HL-60 (cell line): ENCODE data around the gene IMMP2L.

Experiments used
- DNase-seq, 2 experiments: peaks; one replicate each; pipeline ENCODE4 v3.0.0-alpha.2; 2010 to 2020; ENCODE audit warnings: low read depth in 1 of 2, low spot score in 1 of 2
- H3K27ac ChIP-seq: fragments of 250-450 bp; sonication (Bioruptor Pico); replicated peaks from 2 replicates; pipeline ENCODE4 v1.5.1; 2020; ENCODE audit warnings: mild to moderate bottlenecking, moderate library complexity
- H3K27me3 ChIP-seq: fragments of 250-450 bp; sonication (Bioruptor Pico); 2 replicates; pipeline ENCODE4 v1.5.1; 2021; ENCODE audit warnings: mild to moderate bottlenecking, moderate library complexity; ENCODE audit not compliant: insufficient read depth, poor library complexity, severe bottlenecking
- H3K4me3 ChIP-seq: replicated peaks from 2 replicates; pipeline ENCODE4 v1.5.1; 2011; ENCODE audit warnings: mild to moderate bottlenecking, control low read depth, low read length; ENCODE audit not compliant: insufficient read depth
- CTCF ChIP-seq: IDR thresholded peaks from one replicate; pipeline ENCODE4 v1.5.1; 2011; ENCODE audit warnings: low read length, control low read depth, inconsistent platforms; ENCODE audit not compliant: insufficient read depth
- GABPA ChIP-seq: IDR thresholded peaks from 2 replicates; pipeline ENCODE4 v1.6.1; 2012; ENCODE audit warnings: low read depth
- POLR2AphosphoS5 ChIP-seq: IDR thresholded peaks from 2 replicates; pipeline ENCODE4 v1.6.1; 2012; ENCODE audit warnings: low read depth
- SPI1 ChIP-seq: IDR thresholded peaks from 2 replicates; pipeline ENCODE4 v1.6.1; 2012; ENCODE audit warnings: low read depth, mild to moderate bottlenecking, borderline replicate concordance
- TF ChIP-seq, protein P1 (sequence below): IDR thresholded peaks from 2 replicates; pipeline ENCODE4 v1.6.1; 2012; ENCODE audit warnings: low read depth; ENCODE audit not compliant: insufficient replicate concordance

IMMP2L gene

DNA sequence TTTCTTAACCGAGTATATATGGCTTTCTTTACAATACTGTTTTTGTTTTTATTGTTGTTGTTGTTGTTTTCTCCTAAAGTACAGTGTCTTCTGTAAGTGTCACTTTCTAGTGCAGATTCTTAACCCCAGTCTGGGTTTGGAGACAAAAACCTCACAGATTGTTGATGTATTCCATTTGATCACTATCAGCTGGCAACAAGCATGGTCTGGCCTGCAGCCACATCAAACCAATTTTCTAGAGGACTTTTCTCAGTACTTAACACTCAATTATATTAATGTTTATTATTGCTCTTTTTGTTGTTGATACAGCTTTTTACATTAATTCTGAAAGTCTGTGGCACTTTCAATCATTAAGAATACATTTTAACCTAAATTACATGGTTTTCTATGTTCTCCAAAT is 454.3 kb downstream of the IMMP2L start:
- no peak for DNase-seq

GRCh38 chr7:111107579-111107978 is 454.7 kb downstream of the IMMP2L start:
- TF ChIP-seq, protein P1, sequence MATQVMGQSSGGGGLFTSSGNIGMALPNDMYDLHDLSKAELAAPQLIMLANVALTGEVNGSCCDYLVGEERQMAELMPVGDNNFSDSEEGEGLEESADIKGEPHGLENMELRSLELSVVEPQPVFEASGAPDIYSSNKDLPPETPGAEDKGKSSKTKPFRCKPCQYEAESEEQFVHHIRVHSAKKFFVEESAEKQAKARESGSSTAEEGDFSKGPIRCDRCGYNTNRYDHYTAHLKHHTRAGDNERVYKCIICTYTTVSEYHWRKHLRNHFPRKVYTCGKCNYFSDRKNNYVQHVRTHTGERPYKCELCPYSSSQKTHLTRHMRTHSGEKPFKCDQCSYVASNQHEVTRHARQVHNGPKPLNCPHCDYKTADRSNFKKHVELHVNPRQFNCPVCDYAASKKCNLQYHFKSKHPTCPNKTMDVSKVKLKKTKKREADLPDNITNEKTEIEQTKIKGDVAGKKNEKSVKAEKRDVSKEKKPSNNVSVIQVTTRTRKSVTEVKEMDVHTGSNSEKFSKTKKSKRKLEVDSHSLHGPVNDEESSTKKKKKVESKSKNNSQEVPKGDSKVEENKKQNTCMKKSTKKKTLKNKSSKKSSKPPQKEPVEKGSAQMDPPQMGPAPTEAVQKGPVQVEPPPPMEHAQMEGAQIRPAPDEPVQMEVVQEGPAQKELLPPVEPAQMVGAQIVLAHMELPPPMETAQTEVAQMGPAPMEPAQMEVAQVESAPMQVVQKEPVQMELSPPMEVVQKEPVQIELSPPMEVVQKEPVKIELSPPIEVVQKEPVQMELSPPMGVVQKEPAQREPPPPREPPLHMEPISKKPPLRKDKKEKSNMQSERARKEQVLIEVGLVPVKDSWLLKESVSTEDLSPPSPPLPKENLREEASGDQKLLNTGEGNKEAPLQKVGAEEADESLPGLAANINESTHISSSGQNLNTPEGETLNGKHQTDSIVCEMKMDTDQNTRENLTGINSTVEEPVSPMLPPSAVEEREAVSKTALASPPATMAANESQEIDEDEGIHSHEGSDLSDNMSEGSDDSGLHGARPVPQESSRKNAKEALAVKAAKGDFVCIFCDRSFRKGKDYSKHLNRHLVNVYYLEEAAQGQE: no peak
- no peak for TF ChIP-seq CTCF
- Histone ChIP-seq H3K4me3 (no peak overlapping the region), H3K27ac (no peak overlapping the region), H3K27me3 (no peaks in the 10 kb centered on the region)
- no peak for DNase-seq

More for the DNA sequence above, 454.3 kb downstream of the IMMP2L start:
- TF ChIP-seq CTCF (no peak), GABPA (no peak), SPI1 (no peak), POLR2AphosphoS5 (no peak)
- TF ChIP-seq, protein P1: no peak
- Histone ChIP-seq H3K4me3 (no peak overlapping the region), H3K27me3 (no peaks in the 10 kb centered on the region), H3K27ac (no peak overlapping the region)

GRCh38 chr7:111105269-111105668 is 457.0 kb downstream of the IMMP2L start:
- TF ChIP-seq GABPA (no peak), CTCF (no peak)
- Histone ChIP-seq H3K27me3 (no peaks in the 10 kb centered on the region), H3K4me3 (no peak overlapping the region), H3K27ac (no peak overlapping the region)
- DNase-seq: no peak

DNA sequence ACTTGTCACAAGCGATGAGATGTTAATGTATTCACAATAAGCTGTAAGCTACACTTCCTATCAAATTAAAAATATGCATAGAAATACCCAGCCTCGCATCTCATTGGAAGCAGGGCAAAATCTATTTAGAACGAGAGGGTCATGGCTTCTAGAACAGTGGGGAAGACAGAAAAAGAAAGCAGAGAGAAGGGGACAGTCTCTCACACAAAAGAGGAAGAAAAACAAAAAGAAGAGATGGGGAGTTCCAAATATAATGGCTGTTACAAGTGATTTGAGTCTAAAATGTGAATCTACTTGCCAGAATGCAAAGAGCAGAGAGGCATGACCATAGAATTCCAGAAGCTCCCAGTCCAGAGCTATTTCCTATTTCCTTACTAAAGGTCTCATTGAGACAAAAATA is 457.6 kb downstream of the IMMP2L start:
- no peak for TF ChIP-seq GABPA
- TF ChIP-seq SPI1: no peak
- TF ChIP-seq CTCF: no peak
- no peak for DNase-seq
- Histone ChIP-seq H3K27me3 (no peaks in the 10 kb centered on the region), H3K4me3 (no peak overlapping the region), H3K27ac (no peak overlapping the region)
